Measurements from ENCODE around the gene TRMT61A. TPM values are rescaled to one million over a fixed set of nuclear protein-coding genes. Genes with fewer than 3 reads are reported as not detected.

The TRMT61A gene
- total RNA-seq, 1 experiment from 2014 or later, result 13.4 TPM

- H3K36me3 ChIP-seq (replicated peaks; ENCODE audit: control insufficient read depth, insufficient read depth, low read length), result no peaks in the 10 kb centered on the region
- no peak overlapping the region for H3K4me3 ChIP-seq (ENCODE audit: insufficient read depth, low read depth, low read length)
- peak; percentile 56 for DNase-seq
- no peaks in the 10 kb centered on the region for H3K27me3 ChIP-seq (ENCODE audit: control insufficient read depth, insufficient read depth, low read length)
Measured at GRCh38 chr14:103548463-103549351, 19.7 kb downstream of the TRMT61A start.

GRCh38 chr14:103549361-103550311 lies 20.6 kb downstream of the TRMT61A start:
- Histone ChIP-seq H3K36me3 (replicated peaks; ENCODE audit: control insufficient read depth, insufficient read depth, low read length) (no peaks in the 10 kb centered on the region), H3K4me3 (ENCODE audit: insufficient read depth, low read depth, low read length) (no peak overlapping the region), H3K27me3 (ENCODE audit: control insufficient read depth, insufficient read depth, low read length) (no peaks in the 10 kb centered on the region)
- peak; percentile 83 for DNase-seq

- peak; percentile 70 for DNase-seq
- Histone ChIP-seq H3K4me3 (ENCODE audit: insufficient read depth, low read depth, low read length) (no peak overlapping the region), H3K27me3 (ENCODE audit: control insufficient read depth, insufficient read depth, low read length) (no peaks in the 10 kb centered on the region)
Measured at GRCh38 chr14:103550451-103551337, 21.7 kb downstream of the TRMT61A start.

GRCh38 chr14:103551338-103551762 lies 22.4 kb downstream of the TRMT61A start:
- no peaks in the 10 kb centered on the region for H3K36me3 ChIP-seq (replicated peaks; ENCODE audit: control insufficient read depth, insufficient read depth, low read length)
- no peak overlapping the region for H3K4me3 ChIP-seq (ENCODE audit: insufficient read depth, low read depth, low read length)
- H3K27me3 ChIP-seq (ENCODE audit: control insufficient read depth, insufficient read depth, low read length), result no peaks in the 10 kb centered on the region
- peak; percentile 68 for DNase-seq

More at GRCh38 chr14:103550451-103551337, 21.7 kb downstream of the TRMT61A start:
- H3K36me3 ChIP-seq (replicated peaks; ENCODE audit: control insufficient read depth, insufficient read depth, low read length), result no peaks in the 10 kb centered on the region

- peak; percentile 50 for DNase-seq
- no peaks in the 10 kb centered on the region for H3K27me3 ChIP-seq (ENCODE audit: control insufficient read depth, insufficient read depth, low read length)
- no peaks in the 10 kb centered on the region for H3K36me3 ChIP-seq (replicated peaks; ENCODE audit: control insufficient read depth, insufficient read depth, low read length)
- no peak overlapping the region for H3K4me3 ChIP-seq (ENCODE audit: insufficient read depth, low read depth, low read length)
Measured at GRCh38 chr14:103552011-103552845, 23.2 kb downstream of the TRMT61A start.

GRCh38 chr14:103552846-103553210 lies 23.8 kb downstream of the TRMT61A start:
- no peak for DNase-seq
- Histone ChIP-seq H3K4me3 (ENCODE audit: insufficient read depth, low read depth, low read length) (no peak overlapping the region), H3K27me3 (ENCODE audit: control insufficient read depth, insufficient read depth, low read length) (no peaks in the 10 kb centered on the region), H3K36me3 (replicated peaks; ENCODE audit: control insufficient read depth, insufficient read depth, low read length) (no peaks in the 10 kb centered on the region)

- H3K27me3 ChIP-seq (ENCODE audit: control insufficient read depth, insufficient read depth, low read length), result no peaks in the 10 kb centered on the region
- peaks cover 5% of the 10 kb centered on the region for H3K36me3 ChIP-seq (replicated peaks; ENCODE audit: control insufficient read depth, insufficient read depth, low read length)
- no peak overlapping the region for H3K4me3 ChIP-seq (ENCODE audit: insufficient read depth, low read depth, low read length)
- peak; percentile 40 for DNase-seq
Measured at GRCh38 chr14:103555559-103556337, 26.8 kb downstream of the TRMT61A start.

GRCh38 chr14:103556946-103557758 lies 28.2 kb downstream of the TRMT61A start:
- H3K27me3 ChIP-seq (ENCODE audit: control insufficient read depth, insufficient read depth, low read length), result no peaks in the 10 kb centered on the region
- peaks cover 5% of the 10 kb centered on the region for H3K36me3 ChIP-seq (replicated peaks; ENCODE audit: control insufficient read depth, insufficient read depth, low read length)
- DNase-seq, result no peak
- H3K4me3 ChIP-seq (ENCODE audit: insufficient read depth, low read depth, low read length), result no peak overlapping the region

GRCh38 chr14:103558071-103558882 lies 29.3 kb downstream of the TRMT61A start:
- DNase-seq, result no peak
- Histone ChIP-seq H3K4me3 (ENCODE audit: insufficient read depth, low read depth, low read length) (no peak overlapping the region), H3K36me3 (replicated peaks; ENCODE audit: control insufficient read depth, insufficient read depth, low read length) (peaks cover 5% of the 10 kb centered on the region), H3K27me3 (ENCODE audit: control insufficient read depth, insufficient read depth, low read length) (no peaks in the 10 kb centered on the region)

GRCh38 chr14:103559766-103560165 lies 30.8 kb downstream of the TRMT61A start:
- peaks cover 5% of the 10 kb centered on the region for H3K36me3 ChIP-seq (replicated peaks; ENCODE audit: control insufficient read depth, insufficient read depth, low read length)
- DNase-seq, result no peak
- H3K27me3 ChIP-seq (ENCODE audit: control insufficient read depth, insufficient read depth, low read length), result no peaks in the 10 kb centered on the region
- H3K4me3 ChIP-seq (ENCODE audit: insufficient read depth, low read depth, low read length), result no peak overlapping the region

GRCh38 chr14:103560691-103561090 lies 31.7 kb downstream of the TRMT61A start:
- H3K36me3 ChIP-seq (replicated peaks; ENCODE audit: control insufficient read depth, insufficient read depth, low read length), result peaks cover 5% of the 10 kb centered on the region
- no peak overlapping the region for H3K4me3 ChIP-seq (ENCODE audit: insufficient read depth, low read depth, low read length)
- no peaks in the 10 kb centered on the region for H3K27me3 ChIP-seq (ENCODE audit: control insufficient read depth, insufficient read depth, low read length)
- DNase-seq, result no peak
